Parathyroid adenoma (tissue), 2 donors: Measurements from ENCODE around the gene FBXL17.

Experiments used
- H2AFZ ChIP-seq: fragments of 300-600 bp; sonication (generic); one replicate; pipeline ENCODE4 v1.7.0; 2017; ENCODE audit warnings: antibody characterized with exemption, mild to moderate bottlenecking
- H3K27ac ChIP-seq: fragments of 300-600 bp; sonication (generic); one replicate; pipeline ENCODE4 v1.7.0; 2017
- H3K27me3 ChIP-seq: fragments of 300-600 bp; sonication (generic); one replicate; pipeline ENCODE4 v1.7.0; 2017; ENCODE audit warnings: low read length; ENCODE audit not compliant: control insufficient read depth, insufficient read depth
- H3K36me3 ChIP-seq: fragments of 300-600 bp; sonication (generic); one replicate; pipeline ENCODE4 v1.7.0; 2017; ENCODE audit warnings: low read length; ENCODE audit not compliant: control insufficient read depth, insufficient read depth
- H3K4me1 ChIP-seq: fragments of 300-600 bp; sonication (generic); one replicate; pipeline ENCODE4 v1.7.0; 2017; ENCODE audit warnings: control low read depth
- H3K4me2 ChIP-seq: fragments of 300-600 bp; sonication (generic); one replicate; pipeline ENCODE4 v1.7.0; 2017; ENCODE audit warnings: low read length
- H3K4me3 ChIP-seq: fragments of 300-600 bp; sonication (generic); one replicate; pipeline ENCODE4 v1.7.0; 2017; ENCODE audit warnings: low read depth, low read length
- H3K79me2 ChIP-seq: fragments of 300-600 bp; sonication (generic); one replicate; pipeline ENCODE4 v1.7.0; 2017; ENCODE audit warnings: control low read depth
- H3K9ac ChIP-seq: fragments of 300-600 bp; sonication (generic); one replicate; pipeline ENCODE4 v1.7.0; 2017; ENCODE audit warnings: mild to moderate bottlenecking
- H3K9me3 ChIP-seq: fragments of 300-600 bp; sonication (generic); one replicate; pipeline ENCODE4 v1.7.0; 2017; ENCODE audit warnings: low read length; ENCODE audit not compliant: control insufficient read depth
- CTCF ChIP-seq: fragments of 300-600 bp; sonication (generic); IDR thresholded peaks from one replicate; pipeline ENCODE4 v1.7.0; 2017; ENCODE audit warnings: antibody characterized with exemption, mild to moderate bottlenecking
- donor health status: primary hyperparathyroidism.

Gene FBXL17

DNA sequence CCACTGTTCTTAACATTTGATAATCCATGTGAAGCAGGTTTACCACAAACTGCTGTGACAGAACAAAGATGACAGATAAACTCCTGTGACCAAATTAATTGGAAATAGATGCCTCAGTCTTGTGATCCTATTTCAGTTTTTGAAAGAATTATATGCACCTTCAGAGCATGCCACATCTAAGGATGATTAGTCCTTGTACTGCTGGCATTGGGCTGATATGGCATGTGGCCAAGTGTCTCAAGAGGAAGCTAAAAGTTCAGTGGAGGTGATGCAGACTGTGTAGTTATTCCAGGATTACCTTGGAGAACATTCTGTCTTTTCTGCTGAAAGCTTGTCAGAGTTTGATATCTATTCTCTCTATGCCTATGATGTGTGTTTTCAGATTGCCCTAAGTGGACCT, 396.8 kb downstream of the FBXL17 start:
- no peak overlapping the region for H2AFZ ChIP-seq
- H3K4me1 ChIP-seq, result no peaks in the 10 kb centered on the region
- no peaks in the 10 kb centered on the region for H3K9me3 ChIP-seq
- H3K27ac ChIP-seq, result no peak overlapping the region
- no peaks in the 10 kb centered on the region for H3K79me2 ChIP-seq
- no peak overlapping the region for H3K4me2 ChIP-seq
- H3K9ac ChIP-seq, result no peak overlapping the region
- no peak overlapping the region for H3K4me3 ChIP-seq
- H3K27me3 ChIP-seq, result no peaks in the 10 kb centered on the region
- TF ChIP-seq CTCF, result no peak
- H3K36me3 ChIP-seq, result no peaks in the 10 kb centered on the region

- no peaks in the 10 kb centered on the region for H3K79me2 ChIP-seq
- H3K4me2 ChIP-seq, result no peak overlapping the region
- H3K27ac ChIP-seq, result no peak overlapping the region
- H3K4me3 ChIP-seq, result no peak overlapping the region
- no peak overlapping the region for H3K9ac ChIP-seq
- no peaks in the 10 kb centered on the region for H3K36me3 ChIP-seq
- no peaks in the 10 kb centered on the region for H3K9me3 ChIP-seq
- no peak for TF ChIP-seq CTCF
- H2AFZ ChIP-seq, result no peak overlapping the region
- H3K4me1 ChIP-seq, result no peaks in the 10 kb centered on the region
- H3K27me3 ChIP-seq, result no peaks in the 10 kb centered on the region
Measured at GRCh38 chr5:107982703-107983425, 399.0 kb downstream of the FBXL17 start.

DNA sequence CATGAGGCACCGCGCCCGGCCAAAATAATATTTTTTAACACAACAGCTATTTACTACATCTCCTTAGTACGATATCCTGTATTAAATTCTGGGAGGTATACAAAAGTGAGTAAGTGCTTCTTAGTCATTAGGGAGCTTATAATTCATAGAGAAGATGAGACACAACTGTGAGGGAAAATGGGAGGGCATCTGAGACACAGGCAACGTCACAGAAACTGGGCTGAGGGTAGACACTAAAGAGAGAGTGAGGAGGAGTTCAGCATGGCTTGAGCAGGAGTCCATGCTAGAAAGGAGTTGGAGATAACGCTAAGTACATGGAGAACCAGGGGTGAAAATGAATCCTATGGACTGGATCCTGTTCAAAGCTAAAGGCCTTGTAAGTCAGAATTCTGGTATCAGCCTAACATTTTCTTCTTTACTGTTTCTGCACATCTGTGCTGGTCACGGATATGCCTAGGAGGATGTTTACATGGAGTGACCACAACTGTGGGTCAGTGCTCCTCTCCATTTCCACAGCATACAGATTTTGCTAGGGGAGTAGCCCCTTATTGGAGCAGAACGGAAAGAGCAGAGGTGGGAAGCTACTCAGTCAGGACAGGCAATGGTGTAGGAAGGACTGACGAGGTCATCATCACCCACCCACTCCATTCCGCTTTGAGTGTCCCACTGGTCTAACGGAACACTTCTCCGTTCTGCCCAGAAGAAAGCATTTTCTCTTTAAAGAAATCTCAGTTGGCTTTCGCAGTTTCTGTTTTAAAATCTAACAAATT, 400.8 kb downstream of the FBXL17 start:
- no peak for TF ChIP-seq CTCF

GRCh38 chr5:107979900-107980299, 402.0 kb downstream of the FBXL17 start:
- Histone ChIP-seq H3K27ac (no peak overlapping the region), H3K4me2 (no peak overlapping the region)

More for the DNA sequence above, 400.8 kb downstream of the FBXL17 start:
- Histone ChIP-seq H3K4me2 (no peak overlapping the region), H3K4me3 (no peak overlapping the region), H3K27ac (no peak overlapping the region), H2AFZ (no peak overlapping the region), H3K27me3 (no peaks in the 10 kb centered on the region), H3K9ac (no peak overlapping the region), H3K9me3 (no peaks in the 10 kb centered on the region), H3K4me1 (no peaks in the 10 kb centered on the region), H3K79me2 (no peaks in the 10 kb centered on the region), H3K36me3 (no peaks in the 10 kb centered on the region)

More at GRCh38 chr5:107979900-107980299, 402.0 kb downstream of the FBXL17 start:
- Histone ChIP-seq H3K4me1 (no peaks in the 10 kb centered on the region), H3K9ac (no peak overlapping the region), H3K36me3 (no peaks in the 10 kb centered on the region), H2AFZ (no peak overlapping the region), H3K79me2 (no peaks in the 10 kb centered on the region), H3K9me3 (no peaks in the 10 kb centered on the region), H3K4me3 (no peak overlapping the region), H3K27me3 (no peaks in the 10 kb centered on the region)
- no peak for TF ChIP-seq CTCF
